GM19240 (cell line): ENCODE data around the gene CDKN2AIP.

Experiments used
- DNase-seq: peaks from one replicate; pipeline ENCODE4 v3.0.0; 2011; ENCODE audit warnings: low spot score; ENCODE audit not compliant: insufficient read length

Gene CDKN2AIP

GRCh38 chr4:183493246-183493645 is 48.8 kb downstream of the CDKN2AIP start:
- no peak for DNase-seq

GRCh38 chr4:183495184-183495583 is 50.7 kb downstream of the CDKN2AIP start:
- DNase-seq = no peak
